Purkinje cell (primary cell): ENCODE data around the gene TRIM66. TPM values are rescaled to one million over a fixed set of nuclear protein-coding genes. Genes with fewer than 3 reads are reported as not detected.

Source experiments
- polyA plus RNA-seq: library from polyadenylated mRNA; unstranded; fragments of >200 nt; fragmentation: Nextera tagmentation; gene quantifications from 2 replicates; pipeline ENCODE4 v1.2.1, GENCODE V29; 2014

Gene TRIM66, protein sequence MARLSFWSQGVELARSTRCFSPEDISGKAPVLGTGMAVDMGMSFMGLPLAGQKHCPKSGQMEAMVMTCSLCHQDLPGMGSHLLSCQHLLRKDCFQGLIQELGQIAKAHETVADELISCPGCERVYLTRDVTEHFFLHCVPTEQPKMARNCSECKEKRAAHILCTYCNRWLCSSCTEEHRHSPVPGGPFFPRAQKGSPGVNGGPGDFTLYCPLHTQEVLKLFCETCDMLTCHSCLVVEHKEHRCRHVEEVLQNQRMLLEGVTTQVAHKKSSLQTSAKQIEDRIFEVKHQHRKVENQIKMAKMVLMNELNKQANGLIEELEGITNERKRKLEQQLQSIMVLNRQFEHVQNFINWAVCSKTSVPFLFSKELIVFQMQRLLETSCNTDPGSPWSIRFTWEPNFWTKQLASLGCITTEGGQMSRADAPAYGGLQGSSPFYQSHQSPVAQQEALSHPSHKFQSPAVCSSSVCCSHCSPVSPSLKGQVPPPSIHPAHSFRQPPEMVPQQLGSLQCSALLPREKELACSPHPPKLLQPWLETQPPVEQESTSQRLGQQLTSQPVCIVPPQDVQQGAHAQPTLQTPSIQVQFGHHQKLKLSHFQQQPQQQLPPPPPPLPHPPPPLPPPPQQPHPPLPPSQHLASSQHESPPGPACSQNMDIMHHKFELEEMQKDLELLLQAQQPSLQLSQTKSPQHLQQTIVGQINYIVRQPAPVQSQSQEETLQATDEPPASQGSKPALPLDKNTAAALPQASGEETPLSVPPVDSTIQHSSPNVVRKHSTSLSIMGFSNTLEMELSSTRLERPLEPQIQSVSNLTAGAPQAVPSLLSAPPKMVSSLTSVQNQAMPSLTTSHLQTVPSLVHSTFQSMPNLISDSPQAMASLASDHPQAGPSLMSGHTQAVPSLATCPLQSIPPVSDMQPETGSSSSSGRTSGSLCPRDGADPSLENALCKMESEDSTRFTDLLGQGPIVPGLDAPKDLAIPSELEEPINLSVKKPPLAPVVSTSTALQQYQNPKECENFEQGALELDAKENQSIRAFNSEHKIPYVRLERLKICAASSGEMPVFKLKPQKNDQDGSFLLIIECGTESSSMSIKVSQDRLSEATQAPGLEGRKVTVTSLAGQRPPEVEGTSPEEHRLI (N-terminal part only)
- polyA plus RNA-seq, result 0.55 TPM in 1 of 2 replicates, not detected in the other

DNA sequence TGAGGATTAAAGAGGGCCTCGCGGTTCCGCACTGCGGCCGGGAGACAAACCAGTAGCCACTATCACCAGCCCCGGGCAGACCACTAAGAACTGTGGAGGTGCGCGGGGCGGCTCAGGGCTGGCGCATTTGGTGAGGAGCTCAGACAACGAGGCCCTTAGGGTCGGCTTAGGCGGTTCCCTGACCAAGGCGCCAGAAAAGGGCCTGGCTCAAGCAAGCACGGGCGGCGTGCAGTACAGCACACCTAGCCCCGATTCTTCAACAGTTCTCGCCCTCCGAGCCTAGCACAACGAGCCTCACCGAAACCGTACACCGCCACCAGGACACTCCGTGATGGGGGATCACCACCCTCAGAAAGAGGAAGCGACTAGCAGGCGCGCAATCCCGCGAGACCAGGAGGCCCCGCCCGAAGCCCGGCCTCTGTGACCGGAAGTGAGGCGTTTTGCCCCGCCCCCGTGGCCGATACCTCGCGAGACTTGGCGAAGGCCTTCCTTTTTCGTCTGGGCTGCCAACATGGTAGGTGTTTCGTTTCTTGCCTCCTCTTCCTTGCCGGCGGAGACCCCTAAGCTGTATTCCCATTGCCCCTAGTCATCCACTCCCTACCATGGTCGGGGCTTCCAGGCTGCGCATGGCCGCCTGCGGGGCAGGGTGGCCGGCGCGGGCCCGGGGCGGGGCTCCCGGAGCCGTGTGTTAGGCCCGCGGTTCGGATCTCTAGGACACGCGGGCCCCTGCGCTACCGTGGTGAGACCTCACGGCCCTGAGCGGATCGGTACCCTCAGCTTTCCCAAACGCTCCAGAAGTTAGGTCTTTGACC, at the start of gene TRIM66, which contains the start of gene RPL27A:
Gene TRIM66, minus strand, starts transcription at position 363 of the 812 bp plus-strand sequence. CDS start 10,391 bp downstream, outside the sequence.
Gene RPL27A, plus strand, starts transcription at position 490 of the 812 bp plus-strand sequence. Its CDS starts 22 bp downstream, at position 512.

DNA sequence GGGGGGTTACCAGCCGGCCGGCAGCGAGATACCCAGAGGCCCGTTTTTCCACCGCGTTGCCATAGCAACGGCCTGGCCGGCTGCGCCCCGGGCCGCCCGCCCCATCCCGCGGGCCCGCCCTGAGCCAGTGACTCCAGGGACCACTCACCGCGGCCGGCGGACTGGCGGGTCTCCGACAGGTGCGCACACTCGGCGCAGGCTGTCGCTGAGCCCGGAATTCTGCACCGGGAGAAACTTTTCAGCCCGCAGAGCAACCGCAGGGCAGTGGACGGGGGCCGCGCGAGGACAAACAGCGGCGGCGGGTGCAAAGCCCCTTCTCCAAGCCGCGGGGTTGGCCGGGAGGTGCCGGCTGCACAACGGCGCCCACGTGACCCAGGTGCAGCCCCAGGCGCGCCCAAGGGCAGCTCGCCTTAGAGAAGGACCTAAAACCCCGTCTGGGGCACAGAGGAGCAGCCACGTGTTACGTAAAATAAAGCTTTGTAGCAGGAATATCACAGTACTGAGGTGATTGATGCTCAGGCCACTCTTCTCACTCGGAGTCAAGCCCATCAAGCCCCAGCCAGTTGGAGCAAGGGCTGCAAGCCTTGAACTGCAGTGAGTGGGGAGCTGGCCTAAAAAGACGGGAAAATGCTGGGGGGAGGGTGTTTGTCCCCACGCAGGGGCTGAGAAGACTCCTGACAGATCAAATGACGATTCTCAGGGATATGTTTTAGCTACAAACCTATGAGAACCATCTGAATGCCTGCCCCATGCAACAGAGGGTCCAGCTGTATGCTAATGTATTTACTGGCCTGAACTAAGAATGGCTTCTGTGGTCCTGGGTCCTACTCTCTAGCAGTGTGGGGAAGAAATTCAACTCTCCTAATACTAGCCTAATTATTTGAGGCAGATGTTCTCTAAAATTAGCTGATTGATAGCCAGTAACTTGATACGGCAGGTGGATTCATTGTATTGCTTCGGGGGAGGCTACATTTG, 88.2 kb downstream of the TRIM66 start, which contains the start of gene STK33:
Gene STK33, minus strand, starts transcription at position 294 of the 975 bp plus-strand sequence. CDS start 119,323 bp downstream, outside the sequence.

Other genes with a start within 250 kb of the TRIM66 start
- 3.4 and 6.0 TPM in 2 replicates for gene STK33, start 88.4 kb downstream of the TRIM66 start, polyA plus RNA-seq
- 365 and 553 TPM in 2 replicates for gene RPL27A, start 127 bp upstream of the TRIM66 start, polyA plus RNA-seq
- gene AKIP1, start 228.5 kb upstream of the TRIM66 start, polyA plus RNA-seq, result 9.2 and 9.6 TPM in 2 replicates